ENCODE results near the gene GMNN.
"Not testable (repeated sequence)": the region's sequence is repeated elsewhere in the genome, so short reads cannot be mapped to it uniquely, and the experiment has no call there.

GRCh38 chr6:24730653-24731052, 44.1 kb upstream of the GMNN start:
- TF ChIP-seq POLR2A, CTCF, POLR2AphosphoS5 (IDR thresholded peaks at IDR 0.05): not testable (repeated sequence)

Data from breast epithelium (tissue), 3 donors.